Psoas muscle (tissue), 8 donors: Measurements from ENCODE around the gene RGS5. TPM values are rescaled to one million over a fixed set of nuclear protein-coding genes. Genes with fewer than 3 reads are reported as not detected.

Source experiments
- ATAC-seq, 4 donors: fragments of 200-7000 bp; cut with Tn5 transposase; one replicate each; pipeline ENCODE4 v1.9.1; 2020; ENCODE audit warnings: moderate library complexity in 3 of 4, mild to moderate bottlenecking in 2 of 4
- DNase-seq, 2 donors: peaks; one replicate each; pipeline ENCODE4 v3.0.0-alpha.2; 2020
- H3K27ac ChIP-seq: fragments of 200-600 bp; one replicate; pipeline ENCODE4 v1.8.0; 2022
- H3K27me3 ChIP-seq, 3 donors: fragments of 200-600 bp in 1 of 3; one replicate each; pipeline versions ENCODE4 v1.6.1 to v1.8.0; 2013 to 2022; ENCODE audit warnings: low read length in 2 of 3, mild to moderate bottlenecking in 2 of 3, moderate library complexity in 1 of 3; ENCODE audit not compliant: insufficient read depth in 3 of 3
- H3K36me3 ChIP-seq, 2 donors: fragments of 200-600 bp in 1 of 2; one replicate each; pipeline versions ENCODE4 v1.6.1 to v1.8.0; 2013 to 2022; ENCODE audit warnings: low read depth in 1 of 2, mild to moderate bottlenecking in 1 of 2, moderate library complexity in 1 of 2; ENCODE audit not compliant: insufficient read depth in 1 of 2
- H3K4me1 ChIP-seq: fragments of 200-600 bp; one replicate; pipeline ENCODE4 v1.8.0; 2022
- H3K4me3 ChIP-seq: fragments of 200-600 bp; one replicate; pipeline ENCODE4 v1.8.0; 2022; ENCODE audit warnings: mild to moderate bottlenecking
- H3K9me3 ChIP-seq: fragments of 200-600 bp; one replicate; pipeline ENCODE4 v1.8.0; 2022
- CTCF ChIP-seq: fragments of 200-600 bp; IDR thresholded peaks from one replicate; pipeline ENCODE4 v1.8.0; 2022; ENCODE audit warnings: antibody characterized with exemption
- WGBS, 3 donors: extraction: QIAGEN DNeasy Blood & Tissue Kit; methylation state at CpG; one replicate each; pipeline versions ENCODE4 v1.1.6 to v1.1.7; 2013; 5-methylcytosine and 5-hydroxymethylcytosine counted together
- intact Hi-C, 2 donors: fragments of 100-400 bp; cut with DNase I; formaldehyde crosslinking; loops; one replicate each; pipeline versions ENCODE4 v1.11.0 to v1.14.2; 2022
- polyA plus RNA-seq, 3 donors: library from polyadenylated mRNA; stranded (reverse); fragments of 200-250 nt; gene quantifications; one replicate each; pipeline ENCODE4 v1.2.3, GENCODE V29; 2013
- total RNA-seq, 4 donors: library from RNA; stranded (reverse); fragmentation: NEBNext Ultra II Directional in 2 of 4; extraction: Animal tissue kit (Norgen Biotek cat#: 25700) in 2 of 4; gene quantifications; one replicate each; pipeline versions ENCODE4 v1.2.1 to v1.2.4, GENCODE V29; 2021 to 2023
- donor health status: healthy with polysubstance abuse.
- donor health status: DM: no; HTN: no; CAD: no; lungs with moderate emphysema.
- donor health status: Bipolar disorder and iron deficiency.
- donor health status: healthy.
- donor health status: DM: yes; HTN: yes; CAD: no.
- donor health status: DM: no; HTN: no; CAD: no.
- donor health status: DM: no; HTN: no; CAD: no.
- donor health status: DM: yes; HTN: yes; CAD: no.

RGS5 gene
- total and polyA plus RNA-seq, 7 donors: 31.0 to 313 (median 109) TPM

GRCh38 chr1:163137556-163138265 lies 65.0 kb downstream of the RGS5 start:
- Histone ChIP-seq H3K9me3 (no peaks in the 10 kb centered on the region), H3K4me3 (no peak overlapping the region), H3K4me1 (no peaks in the 10 kb centered on the region), H3K36me3 (no peaks in the 10 kb centered on the region), H3K27ac (no peak overlapping the region), H3K27me3 (no peaks in the 10 kb centered on the region)
- ATAC-seq (no peak), DNase-seq (no peak)
- intact Hi-C loops: loop anchor here in 1 of 2 donors (2.0 kb wide), 1 partner anchor 21 kb away; no protein-coding TSS in a partner anchor
- TF ChIP-seq CTCF: no peak
- WGBS, 3 donors: 86 to 94% (median 87%) methylated on average over 3 of the region's 3 CpGs

DNA sequence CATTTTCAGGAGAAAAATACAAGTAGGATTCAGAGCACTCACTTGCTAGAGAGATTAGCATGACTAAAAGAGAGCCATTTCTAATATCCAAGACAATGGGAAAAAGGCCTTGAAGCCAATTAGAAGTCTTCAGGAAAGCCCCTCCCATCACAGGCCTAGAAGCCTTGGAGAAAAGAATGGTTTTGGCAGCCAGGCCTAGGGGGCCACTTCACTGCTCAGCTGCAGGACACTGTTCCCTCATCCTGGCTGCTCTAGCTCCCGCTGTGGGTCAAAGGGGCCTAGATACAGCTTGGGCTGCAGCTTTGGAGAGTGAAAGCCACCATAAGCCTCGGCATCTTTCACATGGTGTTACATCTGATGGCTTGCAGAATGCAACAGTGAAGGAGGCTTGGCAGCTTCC lies 70.7 kb downstream of the RGS5 start:
- Histone ChIP-seq H3K27me3 (no peaks in the 10 kb centered on the region), H3K27ac (no peak overlapping the region), H3K36me3 (no peaks in the 10 kb centered on the region), H3K9me3 (no peaks in the 10 kb centered on the region), H3K4me3 (no peak overlapping the region), H3K4me1 (no peaks in the 10 kb centered on the region)
- intact Hi-C loops: no loop called here
- no peak for TF ChIP-seq CTCF
- WGBS, 3 donors: 82 to 88% (median 84%) methylated on average over 2 of the region's 2 CpGs
- ATAC-seq (no peak), DNase-seq (no peak)

DNA sequence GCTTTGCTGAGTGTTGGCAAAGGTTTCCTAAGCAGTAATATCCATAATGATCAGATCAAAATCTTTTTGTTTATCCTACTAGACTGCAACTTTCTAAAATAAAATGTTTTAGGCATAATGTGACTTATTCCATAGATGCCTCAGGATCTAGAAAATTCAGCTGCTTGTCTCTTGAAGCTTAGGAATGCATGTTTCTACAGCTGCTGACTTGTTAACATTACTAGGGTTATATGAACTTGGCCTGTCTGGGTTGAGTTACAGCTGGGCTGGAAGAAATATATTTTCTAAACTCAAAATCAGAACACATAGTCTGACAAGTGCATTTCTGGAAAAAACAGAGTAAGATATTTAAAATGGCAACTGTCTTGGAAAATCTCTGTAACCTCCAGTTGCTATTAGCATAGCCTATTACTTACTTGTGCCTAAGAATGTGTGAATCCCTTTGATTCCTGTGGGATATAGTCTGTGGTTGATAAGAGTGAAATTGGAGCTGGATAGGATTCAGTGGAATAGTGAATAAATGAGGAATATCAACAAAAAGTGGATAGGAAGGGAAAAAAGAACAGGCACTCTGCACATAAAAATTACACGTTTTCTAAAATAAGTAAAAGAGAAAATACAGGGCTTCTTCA lies 72.4 kb downstream of the RGS5 start:
- Histone ChIP-seq H3K4me3 (no peak overlapping the region), H3K36me3 (no peaks in the 10 kb centered on the region), H3K27me3 (no peaks in the 10 kb centered on the region), H3K27ac (no peak overlapping the region), H3K4me1 (no peaks in the 10 kb centered on the region), H3K9me3 (no peaks in the 10 kb centered on the region)
- intact Hi-C loops: no loop called here
- DNase-seq (no peak), ATAC-seq (no peak)
- no peak for TF ChIP-seq CTCF
- WGBS, 3 donors: 51 to 67% (median 53%) methylated on average over 1 of the region's 1 CpG

DNA sequence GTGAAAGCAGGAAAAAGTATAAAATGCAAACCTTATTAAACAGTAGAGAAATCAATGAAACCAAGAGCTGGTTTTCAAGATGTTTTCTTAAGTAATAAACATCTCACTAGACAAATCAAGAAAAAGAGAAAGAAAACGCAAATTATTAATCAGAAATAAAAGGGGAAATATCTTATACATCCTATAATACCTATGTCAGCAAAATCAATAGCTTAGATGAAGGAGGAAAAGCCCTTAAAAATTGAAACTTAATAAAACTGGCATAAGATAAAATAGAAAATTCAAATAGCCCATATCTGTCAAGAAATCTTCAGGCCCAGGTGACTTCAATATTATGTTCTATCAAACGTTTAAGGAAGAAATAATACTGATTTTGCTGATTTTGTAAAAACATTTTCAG lies 74.4 kb downstream of the RGS5 start:
- no peak overlapping the region for H3K27ac ChIP-seq
- H3K36me3 ChIP-seq: no peaks in the 10 kb centered on the region
- DNase-seq (no peak), ATAC-seq (no peak)
- no peaks in the 10 kb centered on the region for H3K27me3 ChIP-seq
- WGBS, 3 donors: 83 to 91% (median 87%) methylated on average over 2 of the region's 2 CpGs
- H3K4me3 ChIP-seq: no peak overlapping the region
- no peaks in the 10 kb centered on the region for H3K9me3 ChIP-seq
- H3K4me1 ChIP-seq: no peaks in the 10 kb centered on the region
- intact Hi-C loops: no loop called here
- TF ChIP-seq CTCF: no peak
